DMS53 treated with DMSO at 0.1 percent for 48 hours (cell line): ENCODE results near the gene C1orf116.

Experiments used
- DNase-seq: peaks from one replicate; lab custom pipeline; 2025; ENCODE audit not compliant: unreplicated experiment; lab: John Stamatoyannopoulos, UW

Gene C1orf116

GRCh38 chr1:207032528-207033017, at the start of gene C1orf116:
Gene C1orf116, minus strand, starts transcription at chr1:207032756. Its CDS starts 5,158 bp downstream, at chr1:207027598.
- DNase-seq = peak; percentile 98

GRCh38 chr1:207081806-207082205, 49.2 kb upstream of the C1orf116 start:
- DNase-seq = no peak

- no peak for DNase-seq
Measured at GRCh38 chr1:207081088-207081487, 48.5 kb upstream of the C1orf116 start.

GRCh38 chr1:207079706-207080241, 47.2 kb upstream of the C1orf116 start:
- DNase-seq = no peak

DNA sequence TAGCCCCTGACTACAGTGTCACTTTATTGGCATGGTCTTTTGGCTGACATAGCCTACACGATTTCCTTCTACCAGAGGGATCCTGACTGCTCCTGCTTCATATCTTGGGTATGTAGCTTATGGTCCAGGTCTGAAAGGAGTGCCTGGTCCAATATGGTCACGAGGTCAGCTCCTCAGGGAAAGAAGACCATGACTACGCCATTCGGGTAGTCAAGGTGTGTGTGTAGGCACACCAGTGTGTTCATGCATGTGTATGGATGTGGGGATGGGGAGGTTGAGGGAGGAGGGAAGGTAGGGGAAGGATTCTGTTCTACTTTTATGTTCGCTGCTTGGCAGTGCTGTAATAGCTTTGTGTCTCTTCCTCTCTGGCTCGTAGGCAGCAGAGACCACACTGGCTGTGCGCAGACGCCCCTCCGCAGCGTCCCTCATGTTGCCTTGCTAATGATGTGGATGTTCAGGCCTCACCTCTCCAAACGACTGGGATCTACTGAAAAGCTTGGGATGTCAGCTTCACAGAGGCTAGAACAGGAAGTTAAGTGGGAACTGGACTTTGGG, 46.1 kb upstream of the C1orf116 start:
- no peak for DNase-seq

- DNase-seq = peak; percentile 82
Measured at GRCh38 chr1:207077470-207078377, 45.2 kb upstream of the C1orf116 start.

GRCh38 chr1:207077012-207077411, 44.5 kb upstream of the C1orf116 start:
- no peak for DNase-seq

- DNase-seq = no peak
Measured at GRCh38 chr1:207076181-207076955, 43.8 kb upstream of the C1orf116 start.

GRCh38 chr1:207073906-207074820, 41.6 kb upstream of the C1orf116 start:
- DNase-seq = no peak

DNA sequence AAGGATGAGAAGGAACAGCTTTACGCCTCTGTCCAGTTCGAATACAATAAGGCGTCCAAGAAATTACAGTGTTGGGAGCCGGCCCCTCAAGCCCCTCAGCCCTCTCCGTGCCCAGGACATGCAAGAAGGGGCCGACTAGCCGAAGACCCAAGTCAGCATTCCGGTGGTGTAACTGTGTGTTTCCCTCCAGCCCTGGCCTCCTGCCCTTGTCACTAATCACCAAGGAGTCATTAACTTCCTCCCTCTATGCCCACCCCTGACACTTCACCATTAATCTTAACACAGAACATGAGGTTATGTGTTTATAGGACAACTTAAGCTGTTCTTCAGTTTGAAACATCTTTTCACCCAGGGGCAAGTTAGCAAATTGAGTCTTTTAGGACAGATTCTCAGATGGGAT, 39.7 kb upstream of the C1orf116 start:
- DNase-seq = no peak

GRCh38 chr1:207071426-207071825, 38.9 kb upstream of the C1orf116 start:
- DNase-seq = no peak

- no peak for DNase-seq
Measured at GRCh38 chr1:207070811-207071210, 38.3 kb upstream of the C1orf116 start.

DNA sequence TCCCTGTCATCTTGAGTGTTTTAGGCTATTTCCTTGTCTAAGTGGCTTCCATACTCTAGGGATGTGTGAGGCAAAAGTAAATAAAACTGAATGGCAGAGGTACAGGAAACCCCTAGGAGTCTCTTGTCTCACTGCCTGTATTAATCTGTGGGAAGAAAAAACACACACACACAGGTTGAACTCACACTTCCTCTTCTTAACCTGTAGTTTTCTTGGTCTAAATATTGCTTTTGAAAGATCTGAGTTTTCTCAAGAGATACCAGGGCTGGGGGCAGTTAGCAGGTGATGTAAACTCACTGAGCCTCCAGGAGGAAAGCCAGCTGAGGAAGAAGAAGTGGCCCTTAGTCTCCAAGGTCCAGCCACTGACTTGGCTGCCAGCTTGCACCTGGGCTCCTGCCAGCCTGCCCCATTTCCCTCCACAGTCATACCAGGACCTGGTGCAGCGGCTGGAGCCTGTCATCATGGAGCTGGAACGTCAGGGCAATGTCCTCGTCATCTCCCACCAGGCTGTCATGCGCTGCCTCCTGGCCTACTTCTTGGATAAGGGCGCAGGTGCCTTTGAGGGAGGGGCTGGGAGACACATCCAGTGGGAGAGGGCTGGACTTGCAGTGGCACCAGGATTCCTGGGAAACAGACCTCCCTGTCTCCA, 37.4 kb upstream of the C1orf116 start:
- no peak for DNase-seq

DNA sequence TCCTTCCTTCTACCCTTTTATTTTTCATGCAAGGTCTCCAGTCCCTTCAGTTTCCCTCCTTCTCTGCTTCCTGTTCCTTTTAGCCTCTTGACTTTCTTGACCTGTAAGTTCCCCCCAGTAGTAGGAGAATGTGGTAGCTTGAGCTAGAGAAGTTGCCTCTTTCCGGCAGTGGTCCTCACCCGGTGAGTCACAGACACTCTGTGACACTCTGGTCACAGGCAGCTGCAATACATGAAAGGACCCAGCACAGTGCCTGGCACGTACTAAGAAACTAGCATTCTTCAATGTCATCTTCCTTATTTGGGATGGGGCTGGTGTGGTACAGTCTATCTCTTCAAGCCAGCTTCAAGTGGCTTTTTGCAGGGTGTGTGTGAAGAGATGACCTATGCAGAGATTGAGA, 36.5 kb upstream of the C1orf116 start:
- no peak for DNase-seq

GRCh38 chr1:207067665-207068064, 35.1 kb upstream of the C1orf116 start:
- DNase-seq = no peak

GRCh38 chr1:207067185-207067584, 34.6 kb upstream of the C1orf116 start:
- DNase-seq = no peak

DNA sequence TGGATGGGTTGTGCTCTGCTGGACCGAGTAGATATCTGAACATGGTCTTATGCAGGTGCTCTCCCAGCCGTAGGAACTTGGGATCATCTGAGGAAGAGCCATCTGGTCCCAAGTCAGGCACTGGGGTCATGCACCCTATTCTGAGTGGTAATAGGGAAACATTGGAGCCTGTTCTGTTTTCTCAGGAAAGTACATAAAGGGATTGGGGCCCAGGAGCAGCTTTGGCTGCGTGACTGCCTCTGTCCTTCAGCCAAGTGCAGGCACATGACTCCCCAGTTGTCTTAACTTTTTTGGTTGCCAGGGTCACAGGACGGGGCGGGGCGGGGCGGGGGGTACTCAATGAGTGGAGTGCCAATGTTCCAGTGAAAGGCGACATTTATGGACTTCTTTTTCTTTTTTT, 32.0 kb upstream of the C1orf116 start:
- no peak for DNase-seq

GRCh38 chr1:207063014-207063413, 30.5 kb upstream of the C1orf116 start:
- no peak for DNase-seq

DNA sequence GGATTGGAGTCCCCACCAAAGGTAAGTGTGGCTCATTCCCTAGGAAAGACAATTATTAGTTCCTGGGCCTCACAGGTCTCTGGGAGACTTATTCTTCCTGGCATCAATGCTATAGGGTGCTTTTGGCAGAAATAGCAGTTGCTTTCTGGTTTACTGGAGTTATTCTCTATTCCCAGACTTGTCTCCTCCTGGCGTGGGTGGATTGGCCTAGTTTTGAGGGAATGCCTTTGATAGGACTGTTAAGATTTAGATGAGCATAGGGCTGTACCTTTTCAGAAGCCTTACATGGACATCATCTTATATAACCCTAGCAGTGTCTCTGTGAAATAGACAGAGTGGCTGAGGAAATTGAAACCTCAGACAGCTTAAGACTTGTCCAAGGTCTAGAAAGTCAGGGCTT, 29.5 kb upstream of the C1orf116 start:
- no peak for DNase-seq

DNA sequence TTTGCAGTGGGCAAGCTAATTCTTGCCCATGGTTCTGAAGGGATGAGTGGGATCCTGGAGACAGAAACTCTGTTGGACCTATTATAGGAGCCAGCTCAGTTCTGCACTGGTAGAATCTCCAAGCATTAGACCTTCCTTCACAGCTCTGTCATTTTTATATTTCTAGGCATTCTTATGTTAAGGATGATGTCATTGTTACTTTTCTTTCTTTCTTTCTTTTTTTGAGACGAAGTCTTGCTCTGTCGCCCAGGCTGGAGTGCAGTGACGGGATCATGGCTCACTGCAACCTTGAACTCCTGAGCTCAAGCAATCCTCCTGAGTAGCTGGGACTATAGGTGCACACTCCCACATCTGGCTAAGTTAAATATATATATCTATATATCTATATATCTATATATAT, 28.0 kb upstream of the C1orf116 start:
- no peak for DNase-seq
